Dermis lymphatic vessel endothelial cell (primary cell): Measurements from ENCODE around the gene GDF2. TPM values are rescaled to one million over a fixed set of nuclear protein-coding genes. Genes with fewer than 3 reads are reported as not detected.

Experiments
- total RNA-seq: library from RNA; depleted of rRNA; stranded (reverse); fragments of >200 nt; gene quantifications from 2 replicates; pipeline ENCODE4 v1.2.1, GENCODE V29; 2014

Gene GDF2
- total RNA-seq = not detected in 2 replicates

GRCh38 chr10:47322300-47323061, at the start of gene GDF2:
TSS of gene GDF2 (plus strand) at chr10:47322454. CDS start at chr10:47322669, 215 bp downstream.

DNA sequence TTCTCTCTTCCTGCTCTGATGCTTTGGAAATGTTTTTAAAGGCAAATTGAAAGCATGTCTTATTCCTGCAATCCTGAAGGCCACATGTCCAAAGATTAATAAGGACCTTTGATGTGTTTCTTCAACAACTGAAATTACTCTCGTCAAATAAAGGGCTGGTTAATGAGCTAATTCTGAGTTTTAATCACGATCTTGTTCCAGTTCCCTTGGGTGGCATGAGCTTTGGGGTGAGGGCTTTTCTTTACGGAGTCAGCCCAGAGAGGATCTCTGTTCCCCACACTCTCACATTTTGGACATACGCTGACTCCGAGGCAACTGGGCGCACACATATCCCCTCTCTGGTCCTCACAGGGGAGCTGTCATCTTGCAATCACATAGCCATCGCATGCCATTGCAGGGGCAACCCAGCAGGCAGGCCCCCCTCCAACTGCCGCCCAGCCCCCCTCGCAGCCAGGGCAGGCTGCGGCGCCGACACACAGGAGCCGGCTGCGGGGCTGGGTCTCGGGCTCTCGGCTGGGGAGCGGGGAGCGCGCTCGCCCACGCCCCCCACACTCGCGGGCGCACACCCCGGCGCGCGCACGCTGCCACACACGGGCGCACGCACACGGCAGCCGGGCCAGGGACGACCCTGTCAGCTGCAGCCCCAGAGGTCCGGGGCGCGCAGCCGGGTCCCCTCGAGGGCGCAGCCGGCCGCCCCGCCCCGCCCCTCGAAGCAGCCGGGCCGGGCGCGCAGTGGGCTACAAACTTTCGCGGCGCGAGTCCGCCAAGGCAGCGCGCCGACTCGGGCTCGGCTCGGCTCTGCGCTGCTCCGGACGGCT, 22.4 kb upstream of the GDF2 start, which contains the start of gene GDF10:
Gene GDF10, plus strand, starts transcription at position 587 of the 818 bp plus-strand sequence. CDS start 455 bp downstream, outside the sequence.

GRCh38 chr10:47348138-47348651, 25.9 kb downstream of the GDF2 start, which contains the start of gene RBP3:
TSS of gene RBP3 (plus strand) at chr10:47348363. CDS start at chr10:47348485, 122 bp downstream.

Other genes with a start within 250 kb of the GDF2 start
- under 0.01 and 0.33 TPM in 2 replicates for gene GDF10, start 22.3 kb upstream of the GDF2 start, total RNA-seq
- not detected in 2 replicates for gene RBP3, start 25.9 kb downstream of the GDF2 start, total RNA-seq
- gene ZNF488, start 61.8 kb downstream of the GDF2 start, total RNA-seq = 0.09 TPM in 1 of 2 replicates, not detected in the other
- gene ANXA8, start 161.7 kb downstream of the GDF2 start, total RNA-seq = not detected in 2 replicates
- gene FAM25G, start 169.2 kb downstream of the GDF2 start, total RNA-seq = not detected in 2 replicates
- gene AGAP9, start 201.2 kb downstream of the GDF2 start, total RNA-seq = 1.2 and 1.5 TPM in 2 replicates